ENCODE results near the gene JADE3.

JADE3 gene

DNA sequence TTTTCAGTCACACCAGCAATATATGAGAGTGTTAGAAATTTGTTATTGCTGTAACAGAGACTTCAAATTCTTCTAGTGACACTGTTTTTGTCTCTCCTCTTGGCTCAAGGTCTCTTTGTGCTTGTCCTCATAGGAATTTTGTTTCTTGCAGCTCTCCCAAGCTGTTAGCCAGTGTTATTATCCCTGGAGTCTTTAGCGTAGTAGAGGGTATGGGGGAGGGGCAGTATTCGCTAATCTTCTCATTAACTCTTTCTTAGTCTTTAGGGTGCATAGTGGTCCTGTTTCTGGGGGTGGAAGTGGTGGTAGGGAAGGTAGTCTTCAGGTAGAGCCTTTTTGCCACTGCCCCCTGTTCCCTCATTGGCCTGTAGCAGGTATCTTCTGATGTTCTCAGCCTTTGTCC, 79.4 kb downstream of the JADE3 start:
- H3K79me1 ChIP-seq (ENCODE audit: low read length): no peaks in the 10 kb centered on the region
- no peaks in the 10 kb centered on the region for H3K4me1 ChIP-seq (ENCODE audit: control insufficient read depth in 1 of 2, insufficient read depth in 2 of 2, low read length in 2 of 2)
- no peak overlapping the region for H3K4me2 ChIP-seq (ENCODE audit: low read length)
- no peak overlapping the region for H4K91ac ChIP-seq (ENCODE audit: low read depth, low read length)
- H2BK12ac ChIP-seq (ENCODE audit: low read length): no peak overlapping the region
- no peaks in the 10 kb centered on the region for H3K9me3 ChIP-seq (ENCODE audit: insufficient read depth, low read depth, low read length)
- no peak overlapping the region for H3K4ac ChIP-seq (ENCODE audit: low read depth, low read length)
- no peak overlapping the region for H2AK5ac ChIP-seq (ENCODE audit: low read length)
- H3K79me2 ChIP-seq (ENCODE audit: control insufficient read depth, insufficient read depth, low read length, poor library complexity): no peaks in the 10 kb centered on the region
- H3K4me3 ChIP-seq (ENCODE audit: low read depth, low read length): no peak overlapping the region
- no CpG with 5 or more reads among the region's 2 CpGs for WGBS (ENCODE audit: extremely low coverage, insufficient coverage, insufficient read length)
- H3K27me3 ChIP-seq (ENCODE audit: insufficient read depth, low read length): no peaks in the 10 kb centered on the region
- H2BK5ac ChIP-seq (ENCODE audit: low read depth, low read length, poor library complexity): no peak overlapping the region
- H2BK120ac ChIP-seq (ENCODE audit: insufficient read depth, low read length, poor library complexity): no peak overlapping the region
- H3K27ac ChIP-seq (ENCODE audit: low read depth, low read length): no peak overlapping the region
- no peak overlapping the region for H3K14ac ChIP-seq (ENCODE audit: low read length)
- no peak for DNase-seq
- H3K18ac ChIP-seq (ENCODE audit: low read length): no peak overlapping the region
- no peak overlapping the region for H4K8ac ChIP-seq (ENCODE audit: low read depth, low read length)
- H4K12ac ChIP-seq (ENCODE audit: low read depth, low read length): no peak overlapping the region
- no peak overlapping the region for H3K23ac ChIP-seq (ENCODE audit: low read length)
- H3K9ac ChIP-seq (ENCODE audit: low read length): no peak overlapping the region
- H3K36me3 ChIP-seq (ENCODE audit: control insufficient read depth in 1 of 2, insufficient read depth in 2 of 2, low read length in 2 of 2): peaks cover 3% of the 10 kb centered on the region in 2 experiments
- no peak overlapping the region for H2AFZ ChIP-seq (ENCODE audit: insufficient read depth, low read length, poor library complexity)

DNA sequence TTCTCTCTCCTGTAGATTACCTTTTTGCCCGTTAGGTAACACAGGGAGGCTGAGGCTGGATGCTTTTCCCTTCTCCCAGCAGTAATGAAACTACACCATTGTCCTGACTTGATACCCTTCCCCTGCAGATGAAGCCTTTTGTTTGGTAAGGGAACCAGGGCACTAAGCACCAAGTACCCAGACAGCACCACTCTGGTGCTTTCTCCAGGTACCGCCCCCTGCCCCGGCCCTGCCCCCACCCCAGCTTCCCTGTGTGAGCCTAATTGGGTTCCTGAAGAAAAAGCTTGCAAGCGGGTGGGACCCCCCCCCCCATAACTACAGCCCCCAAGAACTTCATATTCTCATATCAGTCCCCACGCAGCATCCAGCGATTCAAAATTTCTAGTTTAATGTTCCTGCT, 79.8 kb downstream of the JADE3 start:
- Histone ChIP-seq H4K12ac (ENCODE audit: low read depth, low read length) (no peak overlapping the region), H3K23ac (ENCODE audit: low read length) (no peak overlapping the region), H3K79me1 (ENCODE audit: low read length) (no peaks in the 10 kb centered on the region), H4K8ac (ENCODE audit: low read depth, low read length) (no peak overlapping the region), H2BK12ac (ENCODE audit: low read length) (no peak overlapping the region), H3K18ac (ENCODE audit: low read length) (no peak overlapping the region), H3K27ac (ENCODE audit: low read depth, low read length) (no peak overlapping the region), H2BK5ac (ENCODE audit: low read depth, low read length, poor library complexity) (no peak overlapping the region), H3K36me3 (ENCODE audit: control insufficient read depth in 1 of 2, insufficient read depth in 2 of 2, low read length in 2 of 2) (peaks cover 3% of the 10 kb centered on the region in 2 experiments), H4K91ac (ENCODE audit: low read depth, low read length) (no peak overlapping the region), H2AFZ (ENCODE audit: insufficient read depth, low read length, poor library complexity) (no peak overlapping the region), H3K79me2 (ENCODE audit: control insufficient read depth, insufficient read depth, low read length, poor library complexity) (no peaks in the 10 kb centered on the region), H3K4ac (ENCODE audit: low read depth, low read length) (no peak overlapping the region), H3K9me3 (ENCODE audit: insufficient read depth, low read depth, low read length) (no peaks in the 10 kb centered on the region), H3K4me1 (ENCODE audit: control insufficient read depth in 1 of 2, insufficient read depth in 2 of 2, low read length in 2 of 2) (no peaks in the 10 kb centered on the region), H3K4me3 (ENCODE audit: low read depth, low read length) (no peak overlapping the region), H3K9ac (ENCODE audit: low read length) (no peak overlapping the region), H3K4me2 (ENCODE audit: low read length) (no peak overlapping the region), H2BK120ac (ENCODE audit: insufficient read depth, low read length, poor library complexity) (no peak overlapping the region), H2AK5ac (ENCODE audit: low read length) (no peak overlapping the region), H3K14ac (ENCODE audit: low read length) (no peak overlapping the region), H3K27me3 (ENCODE audit: insufficient read depth, low read length) (no peaks in the 10 kb centered on the region)
- DNase-seq: no peak
- WGBS (ENCODE audit: extremely low coverage, insufficient coverage, insufficient read length): no CpG with 5 or more reads among the region's 6 CpGs

DNA sequence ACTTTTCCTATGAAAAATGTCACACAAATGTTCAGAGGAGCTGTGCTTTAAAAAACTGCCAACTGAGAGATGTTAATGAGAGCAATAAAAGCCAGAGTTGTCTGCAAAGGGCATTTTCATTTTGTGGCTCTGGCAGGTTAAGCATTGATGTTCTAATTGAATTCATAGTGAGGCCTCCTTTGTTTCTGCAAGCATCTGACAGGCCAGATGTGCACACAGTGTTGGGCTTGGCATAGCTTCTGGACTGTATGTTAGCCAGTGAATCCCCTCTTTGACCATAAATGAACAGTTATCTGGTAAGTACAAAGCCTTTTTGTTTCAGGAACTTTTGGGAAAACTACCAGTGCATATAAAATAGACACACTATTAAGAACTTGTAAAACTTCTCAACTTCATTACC, 81.9 kb downstream of the JADE3 start:
- no peak overlapping the region for H3K4ac ChIP-seq (ENCODE audit: low read depth, low read length)
- H3K14ac ChIP-seq (ENCODE audit: low read length): no peak overlapping the region
- H3K4me1 ChIP-seq (ENCODE audit: control insufficient read depth in 1 of 2, insufficient read depth in 2 of 2, low read length in 2 of 2): no peaks in the 10 kb centered on the region
- H3K27ac ChIP-seq (ENCODE audit: low read depth, low read length): no peak overlapping the region
- H3K18ac ChIP-seq (ENCODE audit: low read length): no peak overlapping the region
- no peak overlapping the region for H4K12ac ChIP-seq (ENCODE audit: low read depth, low read length)
- H3K27me3 ChIP-seq (ENCODE audit: insufficient read depth, low read length): no peaks in the 10 kb centered on the region
- H3K23ac ChIP-seq (ENCODE audit: low read length): no peak overlapping the region
- H3K9ac ChIP-seq (ENCODE audit: low read length): no peak overlapping the region
- no peak overlapping the region for H2BK12ac ChIP-seq (ENCODE audit: low read length)
- DNase-seq: no peak
- no peak overlapping the region for H2BK5ac ChIP-seq (ENCODE audit: low read depth, low read length, poor library complexity)
- H3K4me3 ChIP-seq (ENCODE audit: low read depth, low read length): no peak overlapping the region
- H2AFZ ChIP-seq (ENCODE audit: insufficient read depth, low read length, poor library complexity): no peak overlapping the region
- no peak overlapping the region for H2BK120ac ChIP-seq (ENCODE audit: insufficient read depth, low read length, poor library complexity)
- peaks cover 3 to 4% of the 10 kb centered on the region in 2 experiments for H3K36me3 ChIP-seq (ENCODE audit: control insufficient read depth in 1 of 2, insufficient read depth in 2 of 2, low read length in 2 of 2)
- H3K9me3 ChIP-seq (ENCODE audit: insufficient read depth, low read depth, low read length): no peaks in the 10 kb centered on the region
- no peak overlapping the region for H4K8ac ChIP-seq (ENCODE audit: low read depth, low read length)
- no peak overlapping the region for H4K91ac ChIP-seq (ENCODE audit: low read depth, low read length)
- no peaks in the 10 kb centered on the region for H3K79me2 ChIP-seq (ENCODE audit: control insufficient read depth, insufficient read depth, low read length, poor library complexity)
- H3K79me1 ChIP-seq (ENCODE audit: low read length): no peaks in the 10 kb centered on the region
- H2AK5ac ChIP-seq (ENCODE audit: low read length): no peak overlapping the region
- no peak overlapping the region for H3K4me2 ChIP-seq (ENCODE audit: low read length)

DNA sequence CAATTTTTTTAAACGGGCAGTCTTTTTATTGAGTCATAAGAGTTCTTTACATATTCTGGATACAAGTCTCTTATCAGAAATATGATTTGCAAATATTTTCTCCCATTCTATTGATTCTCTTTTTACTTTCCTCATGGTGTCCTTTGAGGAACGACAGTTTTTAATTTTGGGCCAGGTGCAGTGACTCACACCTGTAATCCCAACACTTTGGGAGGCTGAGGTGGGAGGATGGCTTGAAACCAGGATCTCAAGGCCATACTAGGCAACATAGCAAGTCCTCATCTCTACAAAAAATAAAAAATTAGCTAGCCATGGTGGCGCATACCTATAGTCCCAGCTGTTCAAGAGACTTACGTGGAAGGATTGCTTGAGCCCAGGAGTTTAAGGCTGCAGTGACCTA, 99.9 kb downstream of the JADE3 start:
- Histone ChIP-seq H3K4me2 (ENCODE audit: low read length) (no peak overlapping the region), H2BK12ac (ENCODE audit: low read length) (no peak overlapping the region), H2BK120ac (ENCODE audit: insufficient read depth, low read length, poor library complexity) (no peak overlapping the region), H2AFZ (ENCODE audit: insufficient read depth, low read length, poor library complexity) (no peak overlapping the region), H3K27ac (ENCODE audit: low read depth, low read length) (no peak overlapping the region), H3K18ac (ENCODE audit: low read length) (no peak overlapping the region), H2BK5ac (ENCODE audit: low read depth, low read length, poor library complexity) (no peak overlapping the region), H3K79me2 (ENCODE audit: control insufficient read depth, insufficient read depth, low read length, poor library complexity) (no peaks in the 10 kb centered on the region), H3K4me1 (ENCODE audit: control insufficient read depth in 1 of 2, insufficient read depth in 2 of 2, low read length in 2 of 2) (no peaks in the 10 kb centered on the region), H4K91ac (ENCODE audit: low read depth, low read length) (no peak overlapping the region), H4K12ac (ENCODE audit: low read depth, low read length) (no peak overlapping the region), H3K4me3 (ENCODE audit: low read depth, low read length) (no peak overlapping the region), H3K27me3 (ENCODE audit: insufficient read depth, low read length) (no peaks in the 10 kb centered on the region), H3K9ac (ENCODE audit: low read length) (no peak overlapping the region), H3K36me3 (ENCODE audit: control insufficient read depth in 1 of 2, insufficient read depth in 2 of 2, low read length in 2 of 2) (no peaks in the 10 kb centered on the region), H3K23ac (ENCODE audit: low read length) (no peak overlapping the region), H3K79me1 (ENCODE audit: low read length) (no peaks in the 10 kb centered on the region), H4K8ac (ENCODE audit: low read depth, low read length) (no peak overlapping the region), H3K14ac (ENCODE audit: low read length) (no peak overlapping the region), H2AK5ac (ENCODE audit: low read length) (no peak overlapping the region), H3K4ac (ENCODE audit: low read depth, low read length) (no peak overlapping the region), H3K9me3 (ENCODE audit: insufficient read depth, low read depth, low read length) (no peaks in the 10 kb centered on the region)
- no CpG with 5 or more reads among the region's 4 CpGs for WGBS (ENCODE audit: extremely low coverage, insufficient coverage, insufficient read length)
- peak; percentile 68 to 75 for DNase-seq

DNA sequence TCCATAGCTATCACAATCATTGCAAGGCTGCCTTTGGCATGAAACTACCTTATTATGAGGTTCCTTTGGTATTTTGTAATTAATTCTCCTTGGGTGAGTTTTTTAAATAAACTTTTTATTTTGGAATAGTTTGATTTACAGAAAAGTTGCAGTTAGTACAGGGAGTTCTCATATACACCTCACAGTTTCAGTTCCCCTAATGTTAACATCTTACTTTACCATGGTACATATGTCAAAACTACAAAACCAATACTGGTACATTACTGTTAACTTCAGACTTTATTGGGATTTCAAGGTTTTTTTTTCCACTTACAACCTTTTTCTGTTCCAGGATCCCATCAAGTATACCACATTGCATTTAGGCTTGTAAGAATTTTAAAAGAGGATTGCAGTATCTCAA, 114.0 kb downstream of the JADE3 start:
- Histone ChIP-seq H2AFZ (ENCODE audit: insufficient read depth, low read length, poor library complexity) (no peak overlapping the region), H3K9ac (ENCODE audit: low read length) (no peak overlapping the region), H3K79me2 (ENCODE audit: control insufficient read depth, insufficient read depth, low read length, poor library complexity) (no peaks in the 10 kb centered on the region), H3K27ac (ENCODE audit: low read depth, low read length) (no peak overlapping the region), H3K4ac (ENCODE audit: low read depth, low read length) (no peak overlapping the region), H3K36me3 (ENCODE audit: control insufficient read depth in 1 of 2, insufficient read depth in 2 of 2, low read length in 2 of 2) (peaks cover 4 to 11% of the 10 kb centered on the region in 2 experiments), H3K4me3 (ENCODE audit: low read depth, low read length) (no peak overlapping the region), H4K91ac (ENCODE audit: low read depth, low read length) (no peak overlapping the region), H3K4me1 (ENCODE audit: control insufficient read depth in 1 of 2, insufficient read depth in 2 of 2, low read length in 2 of 2) (no peaks in the 10 kb centered on the region), H3K27me3 (ENCODE audit: insufficient read depth, low read length) (no peaks in the 10 kb centered on the region), H4K12ac (ENCODE audit: low read depth, low read length) (no peak overlapping the region), H3K23ac (ENCODE audit: low read length) (no peak overlapping the region), H3K18ac (ENCODE audit: low read length) (no peak overlapping the region), H2AK5ac (ENCODE audit: low read length) (no peak overlapping the region), H3K4me2 (ENCODE audit: low read length) (no peak overlapping the region), H3K9me3 (ENCODE audit: insufficient read depth, low read depth, low read length) (no peaks in the 10 kb centered on the region), H4K8ac (ENCODE audit: low read depth, low read length) (no peak overlapping the region), H2BK120ac (ENCODE audit: insufficient read depth, low read length, poor library complexity) (no peak overlapping the region), H3K79me1 (ENCODE audit: low read length) (no peaks in the 10 kb centered on the region), H2BK5ac (ENCODE audit: low read depth, low read length, poor library complexity) (no peak overlapping the region), H2BK12ac (ENCODE audit: low read length) (no peak overlapping the region), H3K14ac (ENCODE audit: low read length) (no peak overlapping the region)
- DNase-seq: no peak
